GM19239 (cell line): ENCODE data around the gene TNFRSF18.

ENCODE experiments used
- DNase-seq: peaks from one replicate; pipeline ENCODE4 v3.0.0; 2011; ENCODE audit warnings: low spot score; ENCODE audit not compliant: insufficient read length
- FAIRE-seq: peaks from 2 replicates; lab custom pipeline; 2011; peaks lifted over from hg19 to GRCh38; lab: Jason Lieb, UNC

Gene TNFRSF18

GRCh38 chr1:1230656-1231399 lies 24.4 kb upstream of the TNFRSF18 start:
- DNase-seq (no peak), FAIRE-seq (peak; percentile 94)

DNA sequence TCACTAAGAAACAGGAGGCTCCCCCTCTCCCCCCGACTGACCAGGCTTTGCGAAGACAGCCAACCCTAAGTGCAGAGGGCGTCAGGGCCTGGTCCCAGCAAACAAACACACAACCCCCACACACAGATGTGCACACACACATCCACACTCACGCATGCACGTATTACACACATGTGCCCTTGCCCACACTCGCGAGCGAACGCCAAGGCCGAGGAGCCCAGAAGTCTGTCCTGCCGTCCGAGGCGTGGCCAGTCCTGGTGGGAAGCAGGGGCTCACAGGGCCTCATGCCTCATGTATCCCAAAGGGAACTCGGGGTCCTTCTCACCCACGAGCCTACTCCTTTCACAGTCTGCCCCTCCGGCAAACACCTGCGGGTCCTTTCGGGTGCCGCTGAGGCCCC lies 23.4 kb upstream of the TNFRSF18 start:
- DNase-seq: no peak
- FAIRE-seq: no peak

DNA sequence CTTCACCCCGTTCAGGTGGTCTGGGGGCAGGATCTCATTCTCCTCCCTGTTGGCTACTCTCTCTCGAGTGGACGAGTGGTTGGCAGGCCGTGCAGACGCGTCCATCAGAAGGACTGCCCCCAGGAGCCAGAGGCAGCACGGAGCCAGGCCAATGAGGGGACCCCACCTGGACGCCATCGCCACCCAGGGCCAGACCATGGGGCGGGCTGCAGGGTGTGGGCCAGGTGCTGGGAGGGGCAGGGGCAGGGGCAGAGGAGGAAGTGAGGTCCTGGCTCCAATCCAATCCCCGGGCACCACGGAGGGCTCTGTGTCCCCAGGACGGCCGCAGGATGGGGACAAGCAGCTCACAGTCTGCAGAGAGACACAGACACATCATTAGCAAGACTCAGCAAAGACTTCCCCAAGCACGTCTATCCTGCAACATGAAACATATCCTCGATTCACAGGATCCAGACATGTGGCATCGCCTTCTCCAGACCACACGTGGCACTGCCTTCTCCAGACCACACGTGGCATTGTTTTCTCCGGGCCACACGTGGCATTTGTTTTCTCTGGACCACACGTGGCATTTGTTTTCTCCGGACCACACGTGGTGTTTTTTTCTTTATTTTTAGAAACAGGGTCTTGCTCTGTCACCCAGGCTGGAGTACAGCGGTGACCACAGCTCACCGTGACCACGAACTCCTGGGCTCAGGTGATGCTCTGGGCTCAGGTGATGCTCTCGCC lies 22.4 kb upstream of the TNFRSF18 start:
- FAIRE-seq (no peak), DNase-seq (no peak)

- FAIRE-seq: no peak
- no peak for DNase-seq
These were observed 21.8 kb upstream of the TNFRSF18 start for GRCh38 chr1:1228187-1228586.

- FAIRE-seq: no peak
- DNase-seq: no peak
These were observed 21.0 kb upstream of the TNFRSF18 start for GRCh38 chr1:1227386-1227785.

DNA sequence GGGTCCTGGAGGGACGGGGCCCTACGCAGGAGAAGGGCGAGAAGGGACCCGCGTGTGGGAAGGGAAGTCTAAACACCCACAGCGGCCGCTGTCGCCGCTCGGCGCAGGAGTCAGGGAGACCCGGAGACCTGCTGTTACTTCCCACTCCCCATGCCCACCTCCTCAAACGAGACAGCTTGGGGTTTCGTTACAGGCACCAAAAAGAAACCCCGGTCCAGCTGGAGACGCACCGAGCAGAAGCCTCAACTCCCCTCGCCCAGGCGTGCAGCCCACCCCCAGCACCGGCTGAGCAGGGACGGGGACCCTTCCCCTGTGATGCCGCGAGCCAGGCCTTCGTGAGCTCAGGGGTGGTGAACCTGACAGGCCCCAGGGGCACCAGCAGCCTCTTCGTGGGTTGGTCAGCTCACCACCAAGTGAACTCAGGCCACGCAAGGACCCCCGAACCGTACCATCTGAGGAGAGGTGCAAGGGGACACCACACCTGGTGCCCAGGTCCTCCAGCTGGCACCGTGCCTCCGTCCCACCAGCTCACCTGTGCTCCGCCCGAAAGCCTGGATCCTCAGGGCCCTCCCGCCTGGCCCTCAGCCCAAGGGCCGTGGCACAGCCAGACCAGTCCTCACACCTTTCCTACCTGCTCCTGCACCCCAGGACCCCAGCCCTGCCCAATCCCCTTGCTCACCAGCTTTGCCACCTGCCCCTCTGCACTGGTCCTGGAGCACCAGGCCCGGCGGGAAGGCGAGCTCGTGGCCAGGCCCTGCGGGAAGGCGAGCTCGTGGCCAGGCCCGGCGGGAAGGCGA lies 20.4 kb upstream of the TNFRSF18 start:
- no peak for FAIRE-seq
- DNase-seq: no peak

- FAIRE-seq: no peak
- no peak for DNase-seq
These were observed 19.5 kb upstream of the TNFRSF18 start for GRCh38 chr1:1225913-1226312.

DNA sequence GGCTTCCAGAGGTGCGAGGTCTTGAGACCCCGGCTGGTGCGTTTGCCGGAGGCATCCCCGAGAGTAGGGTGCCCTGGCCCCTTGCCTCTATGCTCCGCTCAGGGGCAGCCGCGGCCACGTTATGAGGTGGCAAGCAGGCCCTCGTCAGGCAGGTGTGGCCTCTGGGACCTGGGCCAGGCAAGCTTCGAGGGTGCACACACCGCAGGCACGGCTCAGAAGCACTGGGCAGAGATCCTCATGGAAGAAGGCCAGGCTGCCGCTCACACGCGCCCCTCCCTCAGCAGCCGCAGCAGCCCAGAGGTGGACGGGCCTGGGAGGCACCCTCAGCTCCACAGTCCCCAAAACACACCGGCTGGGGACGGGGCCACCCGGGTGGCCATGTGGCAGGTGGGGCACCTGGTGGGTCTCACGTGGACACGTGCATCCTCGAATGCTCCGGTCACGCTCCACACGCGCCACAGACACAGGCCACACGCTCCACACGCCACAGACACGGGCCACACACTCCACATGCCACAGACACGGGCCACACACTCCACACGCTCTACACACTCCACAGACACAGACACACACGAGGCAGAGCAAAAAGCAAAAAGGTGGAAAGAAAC lies 18.9 kb upstream of the TNFRSF18 start:
- no peak for DNase-seq
- FAIRE-seq: no peak

GRCh38 chr1:1223891-1224290 lies 17.5 kb upstream of the TNFRSF18 start:
- FAIRE-seq (no peak), DNase-seq (no peak)

DNA sequence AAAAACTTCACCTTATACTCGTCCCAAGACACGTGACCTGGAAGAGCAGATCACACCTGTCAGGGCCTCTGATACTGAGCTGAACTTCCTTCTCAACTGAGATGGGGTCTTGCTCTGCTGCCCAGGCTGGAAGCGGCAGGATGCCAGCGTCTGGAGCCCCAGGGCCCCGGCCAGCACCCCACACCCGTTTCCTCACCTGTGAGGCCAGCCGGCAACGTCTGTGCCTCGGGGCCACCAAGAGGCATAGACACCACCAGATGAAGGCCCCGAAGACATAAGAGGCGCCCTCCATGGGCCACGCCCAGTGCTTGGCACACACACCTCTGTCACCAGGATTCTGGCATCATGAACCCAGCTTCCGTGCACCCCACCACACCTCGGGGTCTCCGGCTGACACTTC lies 16.9 kb upstream of the TNFRSF18 start:
- FAIRE-seq (no peak), DNase-seq (no peak)

- DNase-seq (no peak), FAIRE-seq (no peak)
These were observed 16.3 kb upstream of the TNFRSF18 start for GRCh38 chr1:1222575-1223225.

DNA sequence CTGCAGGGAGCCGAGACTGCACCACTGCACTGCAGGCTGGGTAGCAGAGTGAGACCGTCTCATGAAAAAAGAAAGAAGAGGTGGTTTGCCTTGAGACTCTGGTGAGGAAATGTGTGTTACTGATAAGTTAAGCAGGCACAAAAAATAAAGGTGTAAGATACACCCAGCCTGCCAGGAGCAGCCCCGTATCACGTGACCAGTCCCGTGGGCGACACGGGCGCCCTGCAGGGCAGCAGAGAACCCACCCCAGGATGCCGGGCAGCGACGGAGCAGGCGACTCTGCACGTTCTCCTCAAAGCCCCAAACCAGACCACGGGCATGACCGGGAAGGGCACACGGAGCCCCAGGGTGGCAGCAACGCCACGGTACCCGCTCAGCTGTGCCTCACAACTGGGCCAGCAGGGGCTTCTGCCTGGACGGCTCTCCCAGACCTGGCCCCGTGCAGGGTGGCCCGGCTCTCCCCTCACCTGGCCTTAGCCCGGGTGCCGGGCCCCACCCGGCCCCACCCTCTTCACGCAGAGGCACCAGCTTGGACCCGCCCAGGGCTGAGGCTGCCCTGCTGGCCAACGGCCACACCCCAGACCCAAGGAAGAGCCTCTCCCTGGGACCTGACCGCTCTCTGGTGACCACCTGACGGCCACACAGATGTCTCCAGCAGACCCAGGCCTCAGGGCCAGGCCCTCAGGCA lies 15.6 kb upstream of the TNFRSF18 start:
- no peak for FAIRE-seq

GRCh38 chr1:1220197-1220596 lies 13.8 kb upstream of the TNFRSF18 start:
- FAIRE-seq (no peak), DNase-seq (no peak)

More for the DNA sequence above, 15.6 kb upstream of the TNFRSF18 start:
- no peak for DNase-seq

DNA sequence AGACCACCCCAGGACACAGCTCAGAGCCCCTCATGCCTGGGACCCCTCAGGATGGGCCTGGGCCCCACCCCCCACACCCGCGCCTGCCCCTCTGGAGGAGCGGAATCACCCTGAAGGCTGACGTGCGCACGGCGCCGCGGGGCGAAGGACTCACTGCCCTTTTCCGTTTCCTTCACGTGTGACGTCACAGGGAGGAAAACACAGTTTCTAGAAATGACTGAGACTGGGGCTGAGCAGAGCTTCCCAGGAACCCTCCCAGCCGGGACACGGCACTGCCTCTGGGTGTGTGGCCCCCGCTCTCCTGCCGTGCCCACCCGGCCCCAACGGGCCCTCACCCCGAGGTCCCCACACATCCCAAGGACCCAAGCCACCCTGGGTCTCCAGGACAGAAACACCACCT lies 12.9 kb upstream of the TNFRSF18 start:
- DNase-seq: no peak
- no peak for FAIRE-seq

DNA sequence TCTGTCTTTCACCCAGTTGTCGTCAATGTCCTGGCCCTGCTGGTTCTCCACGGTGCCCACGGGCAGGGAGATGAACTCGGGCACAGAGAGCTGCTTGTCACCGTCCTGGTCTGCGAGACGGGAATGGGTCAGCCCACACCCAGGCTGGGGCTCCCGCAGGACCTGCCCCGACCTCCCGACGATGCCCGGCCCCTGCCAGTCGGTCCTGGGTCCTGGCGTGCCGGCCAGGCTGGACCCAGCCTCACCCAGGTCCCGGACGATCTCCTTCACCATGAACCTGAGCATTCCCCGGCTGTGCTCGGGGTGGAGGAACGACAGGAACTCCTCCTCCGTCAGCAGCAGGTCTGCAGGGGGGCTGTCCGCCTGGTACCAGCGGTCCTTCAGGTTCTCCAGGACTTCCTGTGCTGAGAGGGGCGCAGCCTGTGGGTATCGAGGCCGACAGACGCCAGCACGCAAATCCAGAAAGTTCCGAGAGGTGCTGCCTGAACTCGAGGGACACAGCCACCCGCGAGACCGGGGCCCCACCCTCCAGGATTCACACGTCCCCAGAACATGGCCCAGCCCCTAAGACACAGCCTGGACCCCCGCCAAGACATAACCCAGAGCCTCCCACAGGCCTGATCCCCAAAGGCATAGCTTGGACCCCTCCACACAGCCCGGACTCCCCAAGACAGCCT lies 12.3 kb upstream of the TNFRSF18 start:
- DNase-seq: no peak
- FAIRE-seq: no peak

DNA sequence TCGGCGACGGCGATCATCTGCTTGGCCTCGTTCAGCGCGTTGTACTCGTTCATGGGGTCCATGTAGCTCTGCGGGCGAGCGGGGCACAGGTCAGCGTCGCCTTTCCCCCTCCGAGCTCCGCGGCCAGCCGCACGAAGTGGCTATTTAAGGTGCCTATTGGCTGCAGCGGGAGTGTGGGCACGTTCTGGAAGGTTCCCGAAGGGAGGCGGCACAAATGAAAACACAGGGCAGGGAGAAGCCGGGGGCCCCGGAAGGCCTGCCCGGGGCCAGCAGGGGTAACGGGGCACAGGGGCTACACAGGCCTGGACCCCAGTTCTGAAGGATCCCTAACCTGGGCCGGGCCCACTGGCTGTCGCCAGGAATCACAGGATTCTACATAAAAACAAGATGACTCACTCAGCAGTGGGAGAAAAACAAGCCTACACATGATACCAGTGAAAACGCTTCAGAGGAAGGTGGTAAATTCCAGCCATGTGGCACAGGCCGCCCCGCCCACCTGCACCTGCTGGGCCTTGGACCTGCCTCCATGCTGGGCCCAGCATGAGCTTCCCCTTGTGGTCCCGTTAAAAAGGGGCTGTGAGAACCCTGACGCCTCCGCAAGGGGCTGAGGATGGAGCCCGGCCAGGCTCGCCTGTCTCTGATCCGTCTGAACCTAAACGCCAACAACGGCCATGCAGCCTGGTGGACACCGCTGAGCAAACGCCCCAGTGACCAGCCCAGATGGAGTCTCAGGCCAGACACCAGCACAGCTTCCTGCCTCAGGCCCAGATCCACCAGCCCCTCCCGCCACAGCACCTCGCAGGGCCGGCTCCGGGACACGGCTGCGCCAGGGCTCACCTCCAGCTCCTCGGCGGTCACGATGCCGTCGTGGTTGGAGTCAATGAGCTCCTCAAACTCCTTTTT lies 11.5 kb upstream of the TNFRSF18 start:
- FAIRE-seq (no peak), DNase-seq (no peak)

DNA sequence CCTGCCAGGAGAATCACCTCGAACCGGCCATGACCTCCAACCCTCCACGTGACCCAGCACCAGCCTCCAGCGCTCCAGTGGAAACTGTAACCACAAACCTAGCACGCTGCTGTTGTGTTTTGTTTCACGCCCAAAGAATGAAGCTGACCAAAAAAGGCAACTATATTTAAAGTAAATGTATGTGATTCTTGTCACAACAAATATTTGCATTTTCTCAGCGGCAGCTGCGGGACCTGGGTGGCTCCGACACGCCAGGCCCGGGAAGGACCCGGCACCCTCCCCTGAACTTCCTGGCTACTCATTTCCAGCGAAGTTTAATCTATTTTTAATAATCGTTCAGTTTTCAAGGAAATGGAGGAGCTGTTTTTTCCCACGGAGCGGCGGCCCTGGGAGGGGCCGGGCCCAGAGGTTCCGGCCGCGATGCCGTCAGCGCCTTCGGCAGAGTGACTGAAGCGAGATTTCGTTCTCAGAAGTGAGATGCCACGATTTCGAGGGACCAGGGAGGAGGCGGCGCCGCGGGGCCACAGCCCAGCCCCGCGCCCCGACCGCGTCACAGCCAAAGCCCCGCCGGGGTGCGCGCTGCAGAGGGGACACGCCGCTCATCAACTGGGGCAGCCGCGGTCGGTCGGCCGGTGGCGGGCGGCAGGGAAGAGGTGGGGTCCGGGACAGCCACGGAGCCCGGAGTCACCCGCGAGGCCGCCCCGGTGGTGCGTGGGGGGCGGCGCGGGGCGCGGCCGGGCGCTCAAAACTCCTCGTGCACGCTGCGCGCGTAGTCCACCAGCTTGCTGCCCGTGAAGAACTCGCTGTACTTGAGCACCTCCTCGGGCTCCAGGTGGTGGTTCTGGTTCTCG lies 10.6 kb upstream of the TNFRSF18 start:
- FAIRE-seq: no peak
- DNase-seq: no peak
